Endothelial cell (in vitro differentiated cells): Measurements from ENCODE around the gene PHGDH. TPM values are rescaled to one million over a fixed set of nuclear protein-coding genes. Genes with fewer than 3 reads are reported as not detected.

Experiments used
- DNase-seq: peaks from one replicate; pipeline ENCODE4 v3.0.0; 2021; ENCODE audit warnings: low spot score
- H3K27ac Mint-ChIP-seq: one replicate; pipeline ENCODE4 v1.8.0; 2021; ENCODE audit warnings: mixed read lengths, inconsistent platforms; ENCODE audit not compliant: unreplicated experiment
- H3K27me3 Mint-ChIP-seq: one replicate; pipeline ENCODE4 v1.8.0; 2021; ENCODE audit warnings: mild to moderate bottlenecking, moderate library complexity, mixed read lengths, inconsistent platforms; ENCODE audit not compliant: unreplicated experiment
- H3K36me3 Mint-ChIP-seq: one replicate; pipeline ENCODE4 v1.8.0; 2021; ENCODE audit warnings: mild to moderate bottlenecking, low read depth, mixed read lengths, inconsistent platforms; ENCODE audit not compliant: unreplicated experiment
- H3K4me1 Mint-ChIP-seq: one replicate; pipeline ENCODE4 v1.8.0; 2021; ENCODE audit warnings: mild to moderate bottlenecking, mixed read lengths, inconsistent platforms; ENCODE audit not compliant: unreplicated experiment
- H3K4me3 Mint-ChIP-seq: one replicate; pipeline ENCODE4 v1.8.0; 2021; ENCODE audit warnings: mild to moderate bottlenecking, mixed read lengths, inconsistent platforms; ENCODE audit not compliant: unreplicated experiment
- H3K9me3 Mint-ChIP-seq: one replicate; pipeline ENCODE4 v1.8.0; 2021; ENCODE audit warnings: mixed read lengths, inconsistent platforms; ENCODE audit not compliant: unreplicated experiment
- total RNA-seq: library from RNA; stranded (reverse); fragmentation: NEBNext Ultra II Directional; extraction: Animal tissue kit (Norgen Biotek cat#: 25700); gene quantifications from one replicate; pipeline ENCODE4 v1.2.1, GENCODE V29; 2021; ENCODE audit not compliant: unreplicated experiment
- TF ChIP-seq, protein P1 (sequence below): fragments of 200-600 bp; sonication (generic); IDR thresholded peaks from one replicate; pipeline ENCODE4 v1.5.0; 2021; ENCODE audit warnings: antibody characterized with exemption; ENCODE audit not compliant: unreplicated experiment

The PHGDH gene
- total RNA-seq, 1 donor from 2014 or later = 137 TPM

DNA sequence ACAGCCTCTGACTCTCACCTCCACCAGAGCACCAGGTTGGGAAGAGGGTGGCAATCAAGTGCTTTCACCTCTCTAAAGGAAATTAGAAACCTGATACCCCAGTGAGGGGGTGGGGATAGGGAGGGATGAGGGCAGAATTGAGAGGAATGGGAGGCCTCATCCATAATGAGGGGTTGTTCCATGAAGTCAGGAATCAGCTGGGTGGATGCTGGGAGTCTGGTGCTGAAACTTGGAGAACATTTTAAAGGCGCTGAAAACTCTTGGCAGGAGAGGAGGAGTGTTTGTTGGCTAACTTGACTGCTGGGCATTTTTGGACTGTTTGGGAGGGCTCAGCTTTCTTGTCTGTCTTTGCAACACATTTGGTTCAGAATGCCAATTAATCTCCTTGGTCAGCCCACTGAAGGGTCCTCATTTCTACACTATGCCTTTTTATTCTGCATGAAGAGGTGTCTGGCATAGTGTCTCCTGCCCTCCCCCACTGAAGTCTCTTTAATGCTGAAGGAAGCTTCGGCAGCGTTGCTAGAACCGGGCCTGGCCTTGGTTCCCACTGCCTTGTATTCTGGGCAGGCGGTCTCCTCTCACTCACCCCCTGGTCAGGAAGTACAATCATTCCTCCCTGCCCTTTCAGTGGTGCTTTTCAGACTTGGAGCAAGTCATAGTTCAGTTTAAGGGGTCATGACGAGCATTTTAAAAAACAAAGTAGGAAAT is 2.2 kb downstream of the PHGDH start:
- TF ChIP-seq, protein P1, sequence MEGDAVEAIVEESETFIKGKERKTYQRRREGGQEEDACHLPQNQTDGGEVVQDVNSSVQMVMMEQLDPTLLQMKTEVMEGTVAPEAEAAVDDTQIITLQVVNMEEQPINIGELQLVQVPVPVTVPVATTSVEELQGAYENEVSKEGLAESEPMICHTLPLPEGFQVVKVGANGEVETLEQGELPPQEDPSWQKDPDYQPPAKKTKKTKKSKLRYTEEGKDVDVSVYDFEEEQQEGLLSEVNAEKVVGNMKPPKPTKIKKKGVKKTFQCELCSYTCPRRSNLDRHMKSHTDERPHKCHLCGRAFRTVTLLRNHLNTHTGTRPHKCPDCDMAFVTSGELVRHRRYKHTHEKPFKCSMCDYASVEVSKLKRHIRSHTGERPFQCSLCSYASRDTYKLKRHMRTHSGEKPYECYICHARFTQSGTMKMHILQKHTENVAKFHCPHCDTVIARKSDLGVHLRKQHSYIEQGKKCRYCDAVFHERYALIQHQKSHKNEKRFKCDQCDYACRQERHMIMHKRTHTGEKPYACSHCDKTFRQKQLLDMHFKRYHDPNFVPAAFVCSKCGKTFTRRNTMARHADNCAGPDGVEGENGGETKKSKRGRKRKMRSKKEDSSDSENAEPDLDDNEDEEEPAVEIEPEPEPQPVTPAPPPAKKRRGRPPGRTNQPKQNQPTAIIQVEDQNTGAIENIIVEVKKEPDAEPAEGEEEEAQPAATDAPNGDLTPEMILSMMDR = no peak
- peaks cover 51% of the 10 kb centered on the region for H3K4me1 Mint-ChIP-seq
- H3K36me3 Mint-ChIP-seq = peaks cover 4% of the 10 kb centered on the region

GRCh38 chr1:119714583-119714982 is 2.8 kb downstream of the PHGDH start:
- H3K4me3 Mint-ChIP-seq = peak overlapping the region; percentile 90
- peak overlapping the region; percentile 53 for H3K27ac Mint-ChIP-seq

More for the DNA sequence above, 2.2 kb downstream of the PHGDH start:
- H3K27me3 Mint-ChIP-seq = peaks cover 8% of the 10 kb centered on the region
- peak overlapping the region; percentile 90 for H3K4me3 Mint-ChIP-seq
- DNase-seq = no peak
- H3K27ac Mint-ChIP-seq = peak overlapping the region; percentile 53
- H3K9me3 Mint-ChIP-seq = no peaks in the 10 kb centered on the region

GRCh38 chr1:119715542-119715941 is 3.8 kb downstream of the PHGDH start:
- Mint-ChIP-seq H3K4me1 (peaks cover 63% of the 10 kb centered on the region), H3K27ac (peak overlapping the region; percentile 34), H3K36me3 (peaks cover 4% of the 10 kb centered on the region), H3K9me3 (no peaks in the 10 kb centered on the region), H3K27me3 (peaks cover 8% of the 10 kb centered on the region), H3K4me3 (peak overlapping the region; percentile 27)
- TF ChIP-seq, protein P1 = no peak
- DNase-seq = no peak

More at GRCh38 chr1:119714583-119714982, 2.8 kb downstream of the PHGDH start:
- Mint-ChIP-seq H3K27me3 (peaks cover 8% of the 10 kb centered on the region), H3K4me1 (peaks cover 57% of the 10 kb centered on the region), H3K36me3 (peaks cover 4% of the 10 kb centered on the region), H3K9me3 (no peaks in the 10 kb centered on the region)
- TF ChIP-seq, protein P1 = no peak
- DNase-seq = no peak

DNA sequence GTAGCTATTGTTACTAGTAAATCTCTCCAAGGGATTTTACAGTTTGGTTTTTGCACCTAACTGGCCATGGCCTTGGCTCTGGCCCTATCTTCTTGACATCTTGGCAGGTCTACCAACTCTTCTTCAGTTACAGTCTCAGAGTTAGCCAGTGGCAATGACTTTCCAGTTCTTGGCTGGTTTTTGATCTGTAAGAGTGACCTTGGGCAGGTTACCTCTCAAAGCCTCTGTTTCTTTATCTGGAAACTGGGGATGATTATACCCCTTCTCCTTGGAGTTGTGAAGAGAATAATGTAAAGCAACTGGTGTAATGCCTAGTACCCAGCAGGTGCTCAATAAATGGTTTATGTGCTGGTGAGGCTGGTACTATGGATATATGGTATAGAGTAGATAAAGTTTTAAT is 6.7 kb downstream of the PHGDH start:
- no peak overlapping the region for H3K27ac Mint-ChIP-seq
- TF ChIP-seq, protein P1 = no peak
- DNase-seq = no peak
- peaks cover 15% of the 10 kb centered on the region for H3K36me3 Mint-ChIP-seq
- H3K4me3 Mint-ChIP-seq = no peak overlapping the region
- no peaks in the 10 kb centered on the region for H3K9me3 Mint-ChIP-seq
- H3K4me1 Mint-ChIP-seq = peaks cover 73% of the 10 kb centered on the region
- peaks cover 5% of the 10 kb centered on the region for H3K27me3 Mint-ChIP-seq

DNA sequence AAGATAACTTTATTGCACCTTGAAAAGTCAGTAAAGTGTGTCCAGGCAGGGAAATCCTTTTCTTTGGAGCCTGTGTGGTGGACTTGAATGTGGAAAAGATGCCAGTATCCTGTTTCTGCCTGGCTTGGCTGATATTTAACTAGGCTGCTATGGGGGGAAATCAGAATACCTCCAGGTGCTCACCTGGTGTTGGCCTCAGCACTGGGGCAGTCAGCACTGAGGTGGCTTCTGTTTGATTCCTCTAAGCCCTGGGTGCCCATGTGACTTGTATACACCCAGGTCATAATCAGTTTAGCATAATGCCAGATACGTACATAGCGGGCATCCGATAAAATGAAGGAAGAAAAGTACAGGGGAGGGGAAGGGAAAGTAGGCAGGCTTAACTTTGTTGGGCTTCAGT is 7.2 kb downstream of the PHGDH start:
- Mint-ChIP-seq H3K27ac (no peak overlapping the region), H3K4me3 (no peak overlapping the region), H3K36me3 (peaks cover 15% of the 10 kb centered on the region), H3K9me3 (no peaks in the 10 kb centered on the region), H3K27me3 (peaks cover 5% of the 10 kb centered on the region), H3K4me1 (peaks cover 68% of the 10 kb centered on the region)
- TF ChIP-seq, protein P1 = no peak
- no peak for DNase-seq
